ENCODE results near the gene RS1. TPM values are rescaled to one million over a fixed set of nuclear protein-coding genes. Genes with fewer than 3 reads are reported as not detected.

RS1 gene
- polyA plus RNA-seq, 1 donor (not counting 4 experiments of a cell fraction or from before 2014, with no cell fraction given), result not detected

DNA sequence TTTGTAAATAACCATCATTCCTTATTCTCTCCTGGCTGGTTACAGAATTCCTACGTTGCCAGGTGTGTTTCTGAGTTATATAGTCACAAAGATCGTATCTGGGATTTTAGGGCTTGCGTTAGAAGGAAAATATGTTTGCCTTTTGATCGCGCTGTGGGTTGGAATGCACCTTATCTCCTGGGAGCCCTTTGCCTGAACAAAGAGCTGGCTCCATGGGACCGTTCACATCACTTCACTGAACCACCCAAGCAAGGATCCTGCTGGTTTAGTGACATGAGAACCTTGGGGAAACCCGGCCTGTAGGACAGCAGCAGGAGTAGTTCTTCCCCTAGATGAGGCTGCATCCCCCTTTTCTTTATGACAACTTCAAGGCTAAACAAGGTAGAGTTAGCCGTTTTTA lies 51.6 kb downstream of the RS1 start:
- Histone ChIP-seq H3K79me2 (ENCODE audit: control insufficient read depth, insufficient read depth, low read length) (no peaks in the 10 kb centered on the region), H4K20me1 (ENCODE audit: control insufficient read depth, extremely low read depth, insufficient read depth, low read length) (no peaks in the 10 kb centered on the region)

DNA sequence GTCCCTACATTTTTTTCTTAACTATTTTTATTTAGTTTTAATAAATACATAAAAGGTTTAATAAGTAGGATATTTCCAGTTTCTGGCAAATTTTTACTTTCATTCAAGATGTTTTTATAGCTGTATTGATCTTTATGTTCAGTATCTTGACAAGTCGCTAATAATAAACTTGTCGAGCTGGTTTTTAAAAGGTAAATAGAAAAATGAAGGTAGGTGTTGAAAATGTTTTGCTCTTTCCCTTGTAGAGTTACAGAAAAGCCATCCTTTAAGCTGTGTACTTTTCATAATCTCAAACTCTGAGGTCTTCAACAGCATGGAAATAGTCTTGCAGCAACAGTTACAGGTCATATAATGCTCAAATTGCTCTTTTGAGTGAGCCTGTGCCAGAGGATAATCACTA lies 52.6 kb downstream of the RS1 start:
- H2AFZ ChIP-seq (ENCODE audit: control insufficient read depth, low read length), result no peak overlapping the region
- TF ChIP-seq, protein P1, sequence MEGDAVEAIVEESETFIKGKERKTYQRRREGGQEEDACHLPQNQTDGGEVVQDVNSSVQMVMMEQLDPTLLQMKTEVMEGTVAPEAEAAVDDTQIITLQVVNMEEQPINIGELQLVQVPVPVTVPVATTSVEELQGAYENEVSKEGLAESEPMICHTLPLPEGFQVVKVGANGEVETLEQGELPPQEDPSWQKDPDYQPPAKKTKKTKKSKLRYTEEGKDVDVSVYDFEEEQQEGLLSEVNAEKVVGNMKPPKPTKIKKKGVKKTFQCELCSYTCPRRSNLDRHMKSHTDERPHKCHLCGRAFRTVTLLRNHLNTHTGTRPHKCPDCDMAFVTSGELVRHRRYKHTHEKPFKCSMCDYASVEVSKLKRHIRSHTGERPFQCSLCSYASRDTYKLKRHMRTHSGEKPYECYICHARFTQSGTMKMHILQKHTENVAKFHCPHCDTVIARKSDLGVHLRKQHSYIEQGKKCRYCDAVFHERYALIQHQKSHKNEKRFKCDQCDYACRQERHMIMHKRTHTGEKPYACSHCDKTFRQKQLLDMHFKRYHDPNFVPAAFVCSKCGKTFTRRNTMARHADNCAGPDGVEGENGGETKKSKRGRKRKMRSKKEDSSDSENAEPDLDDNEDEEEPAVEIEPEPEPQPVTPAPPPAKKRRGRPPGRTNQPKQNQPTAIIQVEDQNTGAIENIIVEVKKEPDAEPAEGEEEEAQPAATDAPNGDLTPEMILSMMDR (optimal IDR thresholded peaks at IDR 0.05 in 1 of 3, IDR thresholded peaks at IDR 0.05 in 1 of 3, conservative IDR thresholded peaks at IDR 0.05 in 1 of 3; ENCODE audit: extremely low read depth in 1 of 3, insufficient read depth in 2 of 3, low read length in 3 of 3), result no peak
- TF ChIP-seq EZH2 (IDR thresholded peaks at IDR 0.05; ENCODE audit: low read length), result no peak
- no peak for FAIRE-seq

More for the DNA sequence above, 51.6 kb downstream of the RS1 start:
- FAIRE-seq (no peak), DNase-seq (ENCODE audit: low read depth, low spot score) (no peak)
- Histone ChIP-seq H3K36me3 (ENCODE audit: control insufficient read depth in 2 of 2, extremely low read depth in 1 of 2, insufficient read depth in 2 of 2, low read length in 2 of 2) (no peaks in the 10 kb centered on the region), H3K27ac (ENCODE audit: control insufficient read depth, insufficient read depth, low read length) (no peak overlapping the region), H3K27me3 (ENCODE audit: control insufficient read depth, extremely low read depth, insufficient read depth, low read length) (no peaks in the 10 kb centered on the region), H3K9ac (ENCODE audit: control insufficient read depth, extremely low read depth, insufficient read depth, low read length) (no peak overlapping the region), H3K4me2 (ENCODE audit: control insufficient read depth, extremely low read depth, insufficient read depth, low read depth, low read length) (no peak overlapping the region), H3K9me1 (ENCODE audit: control insufficient read depth, extremely low read depth, insufficient read depth, low read length) (no peaks in the 10 kb centered on the region), H3K4me3 (ENCODE audit: control insufficient read depth in 2 of 3, extremely low read depth in 1 of 3, insufficient read depth in 2 of 3, low read depth in 1 of 3, low read length in 3 of 3) (no peak overlapping the region), H3K9me3 (ENCODE audit: control insufficient read depth, low read depth, low read length) (no peaks in the 10 kb centered on the region), H3K4me1 (ENCODE audit: control insufficient read depth, extremely low read depth, insufficient read depth, low read length) (peaks cover 15% of the 10 kb centered on the region), H2AFZ (ENCODE audit: control insufficient read depth, low read length) (no peak overlapping the region)
- TF ChIP-seq EZH2 (IDR thresholded peaks at IDR 0.05; ENCODE audit: low read length), result no peak
- TF ChIP-seq, protein P1 (optimal IDR thresholded peaks at IDR 0.05 in 1 of 3, IDR thresholded peaks at IDR 0.05 in 1 of 3, conservative IDR thresholded peaks at IDR 0.05 in 1 of 3; ENCODE audit: extremely low read depth in 1 of 3, insufficient read depth in 2 of 3, low read length in 3 of 3), result no peak
- dilution Hi-C loops (cut with MboI; ENCODE audit: extremely low pct_ligation_motif_present, low sequenced_read_pairs), result no loop called here

More for the DNA sequence above, 52.6 kb downstream of the RS1 start:
- Histone ChIP-seq H3K27me3 (ENCODE audit: control insufficient read depth, extremely low read depth, insufficient read depth, low read length) (no peaks in the 10 kb centered on the region), H3K36me3 (ENCODE audit: control insufficient read depth in 2 of 2, extremely low read depth in 1 of 2, insufficient read depth in 2 of 2, low read length in 2 of 2) (no peaks in the 10 kb centered on the region), H3K4me3 (ENCODE audit: control insufficient read depth in 2 of 3, extremely low read depth in 1 of 3, insufficient read depth in 2 of 3, low read depth in 1 of 3, low read length in 3 of 3) (no peak overlapping the region), H3K9ac (ENCODE audit: control insufficient read depth, extremely low read depth, insufficient read depth, low read length) (no peak overlapping the region), H3K27ac (ENCODE audit: control insufficient read depth, insufficient read depth, low read length) (no peak overlapping the region), H3K4me2 (ENCODE audit: control insufficient read depth, extremely low read depth, insufficient read depth, low read depth, low read length) (no peak overlapping the region), H4K20me1 (ENCODE audit: control insufficient read depth, extremely low read depth, insufficient read depth, low read length) (no peaks in the 10 kb centered on the region), H3K79me2 (ENCODE audit: control insufficient read depth, insufficient read depth, low read length) (no peaks in the 10 kb centered on the region), H3K9me1 (ENCODE audit: control insufficient read depth, extremely low read depth, insufficient read depth, low read length) (no peaks in the 10 kb centered on the region), H3K9me3 (ENCODE audit: control insufficient read depth, low read depth, low read length) (no peaks in the 10 kb centered on the region), H3K4me1 (ENCODE audit: control insufficient read depth, extremely low read depth, insufficient read depth, low read length) (peaks cover 15% of the 10 kb centered on the region)
- DNase-seq (ENCODE audit: low read depth, low spot score), result no peak
- dilution Hi-C loops (cut with MboI; ENCODE audit: extremely low pct_ligation_motif_present, low sequenced_read_pairs), result no loop called here
